NCI-H1436 treated with DMSO at 0.1 percent for 48 hours (cell line): ENCODE data around the gene DCPS.
"Not testable (repeated sequence)": the region's sequence is repeated elsewhere in the genome, so short reads cannot be mapped to it uniquely, and the experiment has no call there.

Experiments
- DNase-seq: peaks from one replicate; lab custom pipeline; 2025; lab: John Stamatoyannopoulos, UW

The DCPS gene

GRCh38 chr11:126288237-126288636 lies 15.6 kb upstream of the DCPS start:
- no peak for DNase-seq

- DNase-seq = no peak
These were observed 13.0 kb upstream of the DCPS start for GRCh38 chr11:126290887-126291286.

- no peak for DNase-seq
These were observed 10.1 kb upstream of the DCPS start for GRCh38 chr11:126293726-126294125.

- no peak for DNase-seq
These were observed 6.9 kb upstream of the DCPS start for GRCh38 chr11:126297004-126297403.

GRCh38 chr11:126304457-126305075 lies 706 bp downstream of the DCPS start:
- DNase-seq = no peak

- DNase-seq = no peak
These were observed 1.8 kb downstream of the DCPS start for GRCh38 chr11:126305699-126306098.

- no peak for DNase-seq
These were observed 3.8 kb downstream of the DCPS start for GRCh38 chr11:126307706-126308105.

- no peak for DNase-seq
These were observed 4.4 kb downstream of the DCPS start for GRCh38 chr11:126308271-126308671.

- not testable (repeated sequence) for DNase-seq
These were observed 4.9 kb downstream of the DCPS start for GRCh38 chr11:126308771-126309170.

- no peak for DNase-seq
These were observed 6.5 kb downstream of the DCPS start for GRCh38 chr11:126310200-126310991.

GRCh38 chr11:126310992-126311310 lies 7.1 kb downstream of the DCPS start:
- DNase-seq = no peak

GRCh38 chr11:126311401-126312291 lies 7.8 kb downstream of the DCPS start:
- DNase-seq = no peak

GRCh38 chr11:126312961-126313360 lies 9.1 kb downstream of the DCPS start:
- no peak for DNase-seq

GRCh38 chr11:126313826-126314225 lies 10.0 kb downstream of the DCPS start:
- no peak for DNase-seq

- DNase-seq = no peak
These were observed 13.5 kb downstream of the DCPS start for GRCh38 chr11:126317432-126317755.

GRCh38 chr11:126317756-126318573 lies 14.1 kb downstream of the DCPS start:
- no peak for DNase-seq

- no peak for DNase-seq
These were observed 14.9 kb downstream of the DCPS start for GRCh38 chr11:126318574-126319373.

GRCh38 chr11:126319374-126319740 lies 15.5 kb downstream of the DCPS start:
- no peak for DNase-seq

GRCh38 chr11:126322996-126323395 lies 19.1 kb downstream of the DCPS start:
- DNase-seq = no peak

GRCh38 chr11:126327281-126328000 lies 23.6 kb downstream of the DCPS start:
- no peak for DNase-seq

GRCh38 chr11:126328001-126328390 lies 24.1 kb downstream of the DCPS start:
- no peak for DNase-seq
